GM18868 (cell line): ENCODE results near the gene TLCD3B.

Source experiments
- ATAC-seq: cut with Tn5 transposase; IDR thresholded peaks from one replicate; pipeline ENCODE4 v1.9.1; 2021; ENCODE audit warnings: mild to moderate bottlenecking, moderate library complexity; ENCODE audit not compliant: unreplicated experiment

TLCD3B gene

GRCh38 chr16:30030841-30031413, at the start of gene TLCD3B:
TSS of gene TLCD3B (minus strand) at chr16:30031271. CDS start at chr16:30030527, 744 bp downstream.
- no peak for ATAC-seq

GRCh38 chr16:30079480-30079879, 48.4 kb upstream of the TLCD3B start:
- no peak for ATAC-seq

GRCh38 chr16:30078744-30079143, 47.7 kb upstream of the TLCD3B start:
- ATAC-seq: no peak

GRCh38 chr16:30077656-30078055, 46.6 kb upstream of the TLCD3B start:
- ATAC-seq: no peak

- peak; percentile 12 for ATAC-seq
Measured at GRCh38 chr16:30076276-30076791, 45.3 kb upstream of the TLCD3B start.

- ATAC-seq: peak; percentile 81
Measured at GRCh38 chr16:30075503-30076275, 44.6 kb upstream of the TLCD3B start, which contains the start of gene PPP4C. TSS of gene PPP4C (plus strand) at chr16:30075994. CDS start at chr16:30076378, 384 bp downstream.

- no peak for ATAC-seq
Measured at GRCh38 chr16:30070490-30070889, 39.4 kb upstream of the TLCD3B start.

- no peak for ATAC-seq
Measured at GRCh38 chr16:30069611-30070462, 38.8 kb upstream of the TLCD3B start.

- ATAC-seq: no peak
Measured at GRCh38 chr16:30068750-30069610, 37.9 kb upstream of the TLCD3B start.

- ATAC-seq: no peak
Measured at GRCh38 chr16:30068333-30068732, 37.3 kb upstream of the TLCD3B start.

- no peak for ATAC-seq
Measured at GRCh38 chr16:30067584-30067916, 36.5 kb upstream of the TLCD3B start.

- ATAC-seq: no peak
Measured at GRCh38 chr16:30066761-30067583, 35.9 kb upstream of the TLCD3B start.

GRCh38 chr16:30065943-30066760, 35.1 kb upstream of the TLCD3B start:
- ATAC-seq: no peak

GRCh38 chr16:30065102-30065942, 34.3 kb upstream of the TLCD3B start, which contains the start of gene ALDOA:
TSS of gene ALDOA (plus strand) at chr16:30065760. CDS start at chr16:30066898, 1,138 bp downstream.
- ATAC-seq: peak; percentile 79

- ATAC-seq: no peak
Measured at GRCh38 chr16:30064729-30065101, 33.6 kb upstream of the TLCD3B start.

GRCh38 chr16:30063893-30064728, 33.0 kb upstream of the TLCD3B start:
- ATAC-seq: peak; percentile 40
